K562 (cell line): ENCODE data around the gene STX18. TPM values are rescaled to one million over a fixed set of nuclear protein-coding genes. Genes with fewer than 3 reads are reported as not detected.

Experiments used
- ARID3B ChIP-seq: fragments of 250-450 bp; sonication (Bioruptor Pico); IDR thresholded peaks from 2 replicates; pipeline ENCODE4 v1.4.0; 2020; ENCODE audit warnings: borderline replicate concordance
- ASH1L ChIP-seq: fragments of 450-650 bp; IDR thresholded peaks from 2 replicates; pipeline ENCODE4 v1.6.1; 2018; ENCODE audit warnings: borderline replicate concordance, mild to moderate bottlenecking, low read depth; ENCODE audit not compliant: partially characterized antibody
- BRCA1 ChIP-seq, 2 experiments: fragments of 450-650 bp in 1 of 2; sonication (generic) in 1 of 2; formaldehyde crosslinking in 1 of 2; IDR thresholded peaks; 2 replicates each; pipeline versions ENCODE4 v1.5.0 to v1.6.1; 2017 to 2020; ENCODE audit warnings: mild to moderate bottlenecking in 1 of 2, missing genetic modification reagents in 1 of 2
- CREM ChIP-seq: IDR thresholded peaks from 2 replicates; pipeline ENCODE4 v1.6.1; 2014; ENCODE audit warnings: antibody characterized with exemption, low read depth
- EP300 ChIP-seq: IDR thresholded peaks from 2 replicates; pipeline ENCODE4 v1.6.1; 2012; ENCODE audit warnings: low read length, improper control_type of control experiment
- EZH2 ChIP-seq: IDR thresholded peaks from 2 replicates; pipeline ENCODE4 v1.6.1; 2012; ENCODE audit warnings: low read depth, mild to moderate bottlenecking, inconsistent platforms, low read length, borderline replicate concordance
- FOXP1 ChIP-seq: sonication (generic); formaldehyde crosslinking; IDR thresholded peaks from 2 replicates; pipeline ENCODE4 v1.8.0; 2022; ENCODE audit warnings: mild to moderate bottlenecking, missing genetic modification reagents
- FUS ChIP-seq: fragments of 200-400 bp; formaldehyde crosslinking; optimal IDR thresholded peaks from 2 replicates; pipeline ENCODE3; 2017; ENCODE audit warnings: low read depth, low read length
- HDGF ChIP-seq: fragments of 450-650 bp; IDR thresholded peaks from 2 replicates; pipeline ENCODE4 v1.6.1; 2016
- HMG20B ChIP-seq: fragments of 250-450 bp; sonication (Bioruptor Pico); IDR thresholded peaks from 2 replicates; pipeline ENCODE4 v1.5.0; 2021; ENCODE audit warnings: mild to moderate bottlenecking
- HNRNPK ChIP-seq: fragments of 200-400 bp; formaldehyde crosslinking; IDR thresholded peaks from one replicate; pipeline ENCODE4 v1.6.1; 2018; ENCODE audit warnings: mild to moderate bottlenecking, low read depth, low read length; ENCODE audit not compliant: poor library complexity, severe bottlenecking
- HNRNPLL ChIP-seq: fragments of 200-400 bp; formaldehyde crosslinking; IDR thresholded peaks from 2 replicates; pipeline ENCODE4 v1.6.1; 2017; ENCODE audit warnings: low read length, low read depth, mild to moderate bottlenecking; ENCODE audit not compliant: poor library complexity, severe bottlenecking
- MLLT1 ChIP-seq, 2 experiments: fragments of 450-650 bp; IDR thresholded peaks; 2 replicates each; pipeline ENCODE4 v1.6.1; 2016
- MYC ChIP-seq, 2 experiments: fragments of 250-450 bp in 1 of 2; sonication (Bioruptor Pico) in 1 of 2; IDR thresholded peaks; 2 replicates each; pipeline versions ENCODE4 v1.5.1 to v1.6.1; 2012 to 2021; ENCODE audit warnings: low read depth in 2 of 2, borderline replicate concordance in 1 of 2, improper control_type of control experiment in 1 of 2, low read length in 1 of 2, mild to moderate bottlenecking in 1 of 2, moderate library complexity in 1 of 2
- NFATC3 ChIP-seq: fragments of 450-650 bp; IDR thresholded peaks from 2 replicates; pipeline ENCODE4 v1.6.1; 2017; ENCODE audit warnings: mild to moderate bottlenecking
- SETDB1 ChIP-seq: IDR thresholded peaks from one replicate; pipeline ENCODE4 v1.6.1; 2012; ENCODE audit warnings: low read length, control low read depth, inconsistent platforms
- SMC3 ChIP-seq: conservative IDR thresholded peaks from 2 replicates; pipeline ENCODE4 v1.6.1; 2011; ENCODE audit warnings: low read depth, low read length, improper control_type of control experiment; ENCODE audit not compliant: insufficient read depth
- SUPT5H ChIP-seq: fragments of 450-650 bp; IDR thresholded peaks from 2 replicates; pipeline ENCODE4 v1.6.1; 2016
- TRIM28 ChIP-seq: fragments of 450-650 bp; IDR thresholded peaks from 2 replicates; pipeline ENCODE4 v1.6.1; 2017
- U2AF1 ChIP-seq: fragments of 200-400 bp; formaldehyde crosslinking; optimal IDR thresholded peaks from 2 replicates; pipeline ENCODE3; 2017; ENCODE audit warnings: mild to moderate bottlenecking, low read depth, low read length, moderate library complexity
- ZBTB7A ChIP-seq: IDR thresholded peaks from 2 replicates; pipeline ENCODE4 v1.6.1; 2011; ENCODE audit warnings: low read depth, mild to moderate bottlenecking, low read length, moderate library complexity, borderline replicate concordance; ENCODE audit not compliant: control insufficient read depth
- ZNF232 ChIP-seq: sonication (generic); formaldehyde crosslinking; IDR thresholded peaks from 2 replicates; pipeline ENCODE4 v1.8.0; 2022; ENCODE audit warnings: mild to moderate bottlenecking, missing genetic modification reagents
- ZNF408 ChIP-seq: fragments of 250-450 bp; sonication (Bioruptor Pico); IDR thresholded peaks from 2 replicates; pipeline ENCODE4 v1.4.0; 2020; ENCODE audit warnings: low read depth, mild to moderate bottlenecking, moderate library complexity
- polyA plus RNA-seq, 8 experiments: library from polyadenylated mRNA; depleted of rRNA in 4 of 8; stranded (reverse) in 5 of 8; unstranded in 3 of 8; fragments of >200 nt; fragmentation: Nextera tagmentation in 2 of 8; fragmentation: Illumina TruSeq in 1 of 8; extraction: Ambion mirVana in 2 of 8; extraction: Trizol in 1 of 8; gene quantifications; 2 replicates each; pipeline versions ENCODE4 v1.2.1 to v1.2.3, GENCODE V29; 2011 to 2014; ENCODE audit warnings: inconsistent platforms in 1 of 8, missing spikeins in 1 of 8
- total RNA-seq, 7 experiments: library from RNA; depleted of rRNA in 6 of 7; stranded (reverse); fragments of >200 nt in 6 of 7; fragmentation: Illumina TruSeq in 2 of 7; extraction: Trizol in 2 of 7; gene quantifications; 2 replicates each; pipeline versions ENCODE4 v1.2.1 to v1.2.3, GENCODE V29; 2011 to 2021; ENCODE audit warnings: low replicate concordance in 1 of 7
- TF ChIP-seq, protein P1 (sequence below): fragments of 250-450 bp; sonication (Bioruptor Pico); IDR thresholded peaks from 2 replicates; pipeline ENCODE4 v1.8.0; 2022; ENCODE audit warnings: inconsistent platforms

Gene STX18
- total and polyA plus RNA-seq, 9 of the 15 experiments (the other 6 are each of a cell fraction or from before 2014, with no cell fraction given): 6.2 to 41.7 (median 22.7) TPM

- TF ChIP-seq ASH1L (no peak), MYC (IDR thresholded peaks at IDR 0.05; ENCODE audit: low read depth, low read length) (peak; percentile 91), MYC (CRISPR knock-in tag; IDR thresholded peaks at IDR 0.05; ENCODE audit: borderline replicate concordance, low read depth) (peak; percentile 90; the same call in 1 of the 2 replicates), EZH2 (no peak), ZBTB7A (peak; percentile 77), ZNF232 (CRISPR knock-in tag) (no peak), U2AF1 (peak; percentile 99), ZNF408 (CRISPR knock-in tag) (no peak), SETDB1 (no peak), FOXP1 (CRISPR knock-in tag) (peak; percentile 93), HMG20B (CRISPR knock-in tag) (no peak), SMC3 (no peak), BRCA1 (IDR thresholded peaks at IDR 0.05) (no peak), BRCA1 (CRISPR knock-in tag; IDR thresholded peaks at IDR 0.05) (no peak), HDGF (no peak), HNRNPLL (peak; percentile 65), CREM (peak; percentile 99), TRIM28 (peak; percentile 36; the same call in 1 of the 2 replicates), HNRNPK (no peak), EP300 (peak; percentile 63), MLLT1 (IDR thresholded peaks at IDR 0.05) (peak; percentile 74 to 82; a peak in 3 of 4 replicates), ARID3B (CRISPR knock-in tag) (no peak), FUS (peak; percentile 90), NFATC3 (peak; percentile 62; the same call in 1 of the 2 replicates), SUPT5H (peak; percentile 85)
- TF ChIP-seq, protein P1, sequence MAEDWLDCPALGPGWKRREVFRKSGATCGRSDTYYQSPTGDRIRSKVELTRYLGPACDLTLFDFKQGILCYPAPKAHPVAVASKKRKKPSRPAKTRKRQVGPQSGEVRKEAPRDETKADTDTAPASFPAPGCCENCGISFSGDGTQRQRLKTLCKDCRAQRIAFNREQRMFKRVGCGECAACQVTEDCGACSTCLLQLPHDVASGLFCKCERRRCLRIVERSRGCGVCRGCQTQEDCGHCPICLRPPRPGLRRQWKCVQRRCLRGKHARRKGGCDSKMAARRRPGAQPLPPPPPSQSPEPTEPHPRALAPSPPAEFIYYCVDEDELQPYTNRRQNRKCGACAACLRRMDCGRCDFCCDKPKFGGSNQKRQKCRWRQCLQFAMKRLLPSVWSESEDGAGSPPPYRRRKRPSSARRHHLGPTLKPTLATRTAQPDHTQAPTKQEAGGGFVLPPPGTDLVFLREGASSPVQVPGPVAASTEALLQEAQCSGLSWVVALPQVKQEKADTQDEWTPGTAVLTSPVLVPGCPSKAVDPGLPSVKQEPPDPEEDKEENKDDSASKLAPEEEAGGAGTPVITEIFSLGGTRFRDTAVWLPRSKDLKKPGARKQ (CRISPR knock-in tag): no peak
Measured at GRCh38 chr4:4541661-4542570, at the start of gene STX18 (continued).
